Neural progenitor cell (in vitro differentiated cells): ENCODE results near the gene HELZ2.

Source experiments
- CTCF ChIP-seq: fragments of 200-600 bp; sonication (generic); IDR thresholded peaks from 2 replicates; pipeline ENCODE4 v1.5.1; 2017; ENCODE audit warnings: antibody characterized with exemption, mild to moderate bottlenecking
- EZH2 ChIP-seq: fragments of 200-600 bp; sonication (generic); IDR thresholded peaks from 2 replicates; pipeline ENCODE4 v1.6.1; 2017; ENCODE audit warnings: antibody characterized with exemption, mild to moderate bottlenecking, moderate library complexity

- TF ChIP-seq CTCF (no peak), EZH2 (no peak)
Measured at GRCh38 chr20:63619505-63619904, 45.5 kb upstream of the HELZ2 start.
